HG03565 (cell line): ENCODE data around the gene RASAL1.

ENCODE experiments used
- ATAC-seq: cut with Tn5 transposase; IDR thresholded peaks from one replicate; pipeline ENCODE4 v1.9.1; 2021; ENCODE audit warnings: mild to moderate bottlenecking, moderate library complexity; ENCODE audit not compliant: unreplicated experiment

RASAL1 gene, protein sequence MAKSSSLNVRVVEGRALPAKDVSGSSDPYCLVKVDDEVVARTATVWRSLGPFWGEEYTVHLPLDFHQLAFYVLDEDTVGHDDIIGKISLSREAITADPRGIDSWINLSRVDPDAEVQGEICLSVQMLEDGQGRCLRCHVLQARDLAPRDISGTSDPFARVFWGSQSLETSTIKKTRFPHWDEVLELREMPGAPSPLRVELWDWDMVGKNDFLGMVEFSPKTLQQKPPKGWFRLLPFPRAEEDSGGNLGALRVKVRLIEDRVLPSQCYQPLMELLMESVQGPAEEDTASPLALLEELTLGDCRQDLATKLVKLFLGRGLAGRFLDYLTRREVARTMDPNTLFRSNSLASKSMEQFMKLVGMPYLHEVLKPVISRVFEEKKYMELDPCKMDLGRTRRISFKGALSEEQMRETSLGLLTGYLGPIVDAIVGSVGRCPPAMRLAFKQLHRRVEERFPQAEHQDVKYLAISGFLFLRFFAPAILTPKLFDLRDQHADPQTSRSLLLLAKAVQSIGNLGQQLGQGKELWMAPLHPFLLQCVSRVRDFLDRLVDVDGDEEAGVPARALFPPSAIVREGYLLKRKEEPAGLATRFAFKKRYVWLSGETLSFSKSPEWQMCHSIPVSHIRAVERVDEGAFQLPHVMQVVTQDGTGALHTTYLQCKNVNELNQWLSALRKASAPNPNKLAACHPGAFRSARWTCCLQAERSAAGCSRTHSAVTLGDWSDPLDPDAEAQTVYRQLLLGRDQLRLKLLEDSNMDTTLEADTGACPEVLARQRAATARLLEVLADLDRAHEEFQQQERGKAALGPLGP

DNA sequence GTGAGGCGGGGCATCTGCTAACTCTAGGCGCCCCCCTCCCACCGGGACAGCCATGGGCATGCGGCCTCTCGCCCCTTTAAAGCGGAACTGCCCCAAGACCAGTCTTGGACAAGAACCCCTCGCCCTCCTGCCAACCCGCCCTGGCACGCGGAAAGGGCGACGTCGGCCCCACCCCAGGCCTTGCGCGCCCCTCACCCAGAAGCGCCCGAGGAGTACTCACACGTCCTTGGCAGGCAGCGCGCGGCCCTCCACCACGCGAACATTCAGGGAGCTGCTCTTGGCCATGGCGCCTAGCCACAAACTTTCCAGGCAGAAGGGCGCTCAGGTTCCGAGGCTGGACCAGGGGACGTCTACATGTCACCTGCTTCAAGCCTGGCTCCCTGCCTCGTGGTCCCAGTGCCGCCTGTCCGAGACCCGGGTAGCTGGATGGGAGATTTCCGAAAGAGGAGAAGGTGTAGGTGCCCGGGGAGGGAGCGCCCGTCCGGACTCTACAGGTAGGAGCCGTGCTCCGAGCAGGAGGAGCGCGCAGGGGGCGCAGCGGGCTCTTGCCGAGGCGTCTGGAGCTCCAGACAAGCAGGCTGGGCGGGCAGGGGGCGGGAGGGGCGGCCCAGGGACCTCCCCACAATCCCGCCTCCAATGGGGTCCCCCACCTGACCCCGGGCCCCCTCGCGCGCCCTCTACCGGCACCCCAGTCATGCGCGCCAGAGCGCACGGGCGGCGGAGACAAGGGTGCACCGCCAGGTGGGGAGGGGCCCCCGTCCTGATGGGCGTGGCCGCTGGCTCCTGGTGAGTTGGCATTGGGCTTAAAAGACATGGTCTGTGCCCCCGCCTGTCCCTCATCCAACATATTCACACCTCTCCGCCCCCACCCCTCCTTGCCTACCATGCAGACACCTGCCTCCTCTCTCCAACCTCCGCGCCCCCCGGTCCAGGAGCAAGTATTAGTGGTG is at the start of gene RASAL1:
RASAL1 (minus strand) TSS at position 584 of the 950 bp plus-strand sequence; CDS start at position 285, 299 bp downstream.
- ATAC-seq, result no peak

DNA sequence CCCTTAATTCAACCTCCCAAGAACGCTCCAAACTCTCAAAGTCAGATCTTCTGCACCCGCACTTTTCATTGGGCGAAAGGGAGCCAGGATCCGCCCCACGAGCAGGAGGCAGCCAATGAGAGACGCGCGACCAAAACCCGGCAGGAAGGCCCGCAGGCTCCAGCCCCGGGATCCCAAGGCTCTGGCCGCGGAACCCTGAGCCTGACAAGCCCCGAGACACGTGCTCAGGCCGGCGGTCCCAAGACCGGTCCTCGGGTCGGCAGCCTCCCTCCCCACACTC is 49.3 kb upstream of the RASAL1 start:
- ATAC-seq, result peak; percentile 66

DNA sequence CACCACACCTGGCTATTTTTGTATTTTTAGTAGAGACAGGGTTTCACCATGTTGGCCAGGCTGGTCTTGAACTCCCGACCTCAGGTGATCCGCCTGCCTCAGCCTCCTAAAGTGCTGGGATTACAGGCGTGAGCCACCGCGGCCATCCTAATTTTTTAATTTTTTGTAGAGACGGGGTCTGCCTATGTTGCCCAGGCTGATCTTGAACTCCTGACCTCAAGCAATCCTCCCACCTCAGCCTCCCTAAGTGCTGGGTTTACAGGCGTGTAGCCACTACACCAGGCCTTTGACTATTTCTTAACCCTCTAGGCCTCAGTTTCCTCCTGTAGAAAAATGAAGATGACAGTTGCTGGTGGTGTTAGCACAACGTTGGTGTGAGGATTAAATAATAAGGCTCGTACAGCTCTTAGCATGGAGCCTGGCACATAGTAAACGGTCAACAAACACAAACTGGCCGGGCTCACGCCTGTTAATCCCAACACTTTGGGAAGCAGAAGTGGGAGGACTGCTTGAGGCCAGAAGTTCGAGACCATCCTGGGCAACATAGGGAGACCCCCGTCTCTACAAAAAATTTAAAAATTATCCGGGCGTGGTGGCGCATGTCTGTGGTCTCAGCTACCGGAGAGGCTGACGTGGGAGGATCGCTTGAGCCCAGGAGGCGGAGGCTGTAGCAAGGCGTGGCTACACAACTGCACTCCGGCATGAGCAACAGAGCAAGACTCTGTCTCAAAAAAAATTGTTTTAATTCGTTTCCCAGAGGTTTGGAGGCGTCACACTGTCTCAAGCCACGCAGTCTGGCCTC is 48.7 kb upstream of the RASAL1 start:
- ATAC-seq, result peak; percentile 24

DNA sequence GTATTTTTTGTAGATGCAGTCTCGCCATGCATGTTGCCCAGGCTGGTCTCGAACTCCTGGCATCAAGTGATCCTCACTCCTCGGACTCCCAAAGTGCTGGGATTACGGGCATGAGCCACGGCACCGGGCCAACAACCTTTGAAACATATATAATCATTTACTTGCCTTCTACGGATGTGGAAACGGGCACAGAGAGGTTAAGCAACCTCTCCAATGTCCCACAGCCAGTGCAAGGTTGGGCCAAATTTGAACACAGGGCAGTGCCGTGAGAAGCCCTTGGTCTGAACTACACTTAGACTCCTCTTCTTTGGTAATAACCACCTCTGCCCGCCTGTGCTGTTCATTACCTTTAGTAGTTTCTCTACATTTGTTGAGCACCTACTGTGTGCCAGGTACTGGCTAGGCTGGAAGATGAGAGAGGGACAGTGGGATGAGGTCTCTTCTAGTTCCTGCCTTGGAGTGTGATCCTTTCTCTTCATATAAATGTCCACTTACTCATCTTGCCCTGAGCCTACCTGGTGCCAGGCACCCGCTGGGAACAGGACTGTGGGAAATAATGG is 47.5 kb upstream of the RASAL1 start:
- ATAC-seq, result no peak

DNA sequence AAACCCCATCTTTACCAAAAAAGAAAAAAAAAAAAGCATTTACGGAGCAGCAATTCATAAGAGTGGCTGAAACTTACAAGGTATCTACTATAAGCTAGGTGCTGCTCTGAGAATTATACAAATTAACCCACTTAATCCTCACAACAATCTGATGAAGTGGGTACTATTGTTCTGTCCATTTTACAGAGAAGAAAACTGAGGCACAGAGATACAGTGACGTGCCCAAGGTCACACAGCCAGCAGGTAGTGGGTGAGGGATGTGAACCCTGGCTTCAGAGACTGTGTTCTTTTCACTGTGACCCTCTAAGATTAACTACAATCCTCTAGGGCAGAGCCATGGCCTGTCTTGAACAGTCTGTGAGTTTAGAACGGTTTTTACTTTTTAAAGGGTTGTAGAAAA is 46.4 kb upstream of the RASAL1 start:
- no peak for ATAC-seq

DNA sequence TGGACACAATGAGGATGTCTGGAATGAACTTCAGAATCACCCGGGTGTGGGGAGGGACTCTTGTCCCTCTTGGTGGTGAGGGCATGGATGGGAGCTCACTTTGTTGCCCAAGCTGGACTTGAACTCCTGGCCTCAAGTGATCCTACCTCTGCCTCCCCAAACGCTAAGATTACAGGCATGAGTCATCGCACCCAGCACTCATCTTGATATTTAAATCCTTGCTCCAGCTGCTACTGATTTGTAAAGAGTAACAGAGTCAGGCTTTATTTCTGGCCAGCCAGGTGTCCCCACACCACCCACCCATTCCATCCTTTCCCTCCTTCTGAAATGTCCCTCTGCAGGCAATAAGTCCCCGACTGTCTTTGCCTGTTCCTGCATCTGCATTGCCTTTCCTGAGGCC is 44.8 kb upstream of the RASAL1 start:
- ATAC-seq, result no peak

DNA sequence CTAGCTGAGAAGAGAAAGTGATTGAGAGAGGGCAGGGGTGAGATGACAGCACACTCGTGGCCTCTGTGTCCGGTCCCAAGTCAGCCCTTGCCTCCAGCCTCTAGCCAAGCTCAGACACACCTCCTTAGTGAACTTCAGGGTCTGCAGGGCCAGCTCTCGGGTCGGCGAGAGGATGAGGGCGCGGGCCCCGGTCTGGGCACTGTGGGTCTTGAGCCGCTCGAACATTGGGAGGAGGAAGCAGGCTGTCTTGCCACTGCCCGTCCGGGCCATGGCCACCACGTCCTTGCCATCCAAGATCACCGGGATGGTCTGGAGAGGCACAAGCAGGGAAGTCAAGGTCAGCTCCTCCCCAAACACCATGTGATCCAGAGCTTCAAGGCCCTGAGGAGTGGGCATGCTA is 43.5 kb upstream of the RASAL1 start:
- ATAC-seq, result no peak

DNA sequence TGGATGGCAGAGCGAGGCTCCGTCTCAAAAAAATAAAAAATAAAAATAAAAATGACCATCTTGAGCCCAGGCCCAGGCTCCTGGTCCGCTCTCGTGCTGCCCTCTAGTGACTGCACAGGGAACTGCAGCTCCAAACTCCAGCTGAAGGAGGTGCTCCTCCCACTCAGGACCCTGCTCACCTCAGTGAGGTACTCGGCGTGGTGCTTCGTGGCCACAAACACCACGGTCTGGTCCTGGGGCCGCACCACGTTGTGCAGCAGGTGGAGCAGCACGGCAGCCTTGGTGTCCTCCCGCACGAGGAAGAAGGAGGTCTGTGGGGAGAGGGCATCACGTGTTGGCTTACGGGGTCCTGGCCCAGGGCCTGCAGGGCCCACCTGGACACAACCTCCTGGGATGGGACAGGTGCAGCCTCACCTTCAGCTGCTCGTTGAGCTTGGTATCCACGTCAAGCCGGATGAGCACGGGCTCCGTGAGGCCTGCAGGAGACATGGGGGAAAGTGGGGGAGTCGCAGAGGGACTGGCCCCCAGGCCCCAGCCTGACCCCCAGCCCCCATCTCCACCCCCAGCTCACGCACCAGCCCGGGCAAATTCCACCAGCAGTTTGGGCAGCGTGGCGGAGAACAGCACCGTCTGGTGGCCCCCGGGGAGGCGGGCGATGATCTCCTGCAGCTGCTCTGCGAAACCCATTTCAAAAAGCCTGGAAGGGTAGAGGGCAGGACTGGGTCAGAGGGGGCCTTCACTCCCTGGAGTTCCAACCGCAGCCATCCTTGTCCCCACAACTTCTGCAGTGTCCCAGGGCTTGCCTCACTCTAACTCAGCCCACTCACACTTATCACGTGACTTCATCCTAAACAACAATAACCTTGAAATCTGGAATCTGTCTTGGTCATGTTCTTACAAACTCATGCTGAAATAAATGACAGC is 39.2 kb upstream of the RASAL1 start:
- no peak for ATAC-seq

DNA sequence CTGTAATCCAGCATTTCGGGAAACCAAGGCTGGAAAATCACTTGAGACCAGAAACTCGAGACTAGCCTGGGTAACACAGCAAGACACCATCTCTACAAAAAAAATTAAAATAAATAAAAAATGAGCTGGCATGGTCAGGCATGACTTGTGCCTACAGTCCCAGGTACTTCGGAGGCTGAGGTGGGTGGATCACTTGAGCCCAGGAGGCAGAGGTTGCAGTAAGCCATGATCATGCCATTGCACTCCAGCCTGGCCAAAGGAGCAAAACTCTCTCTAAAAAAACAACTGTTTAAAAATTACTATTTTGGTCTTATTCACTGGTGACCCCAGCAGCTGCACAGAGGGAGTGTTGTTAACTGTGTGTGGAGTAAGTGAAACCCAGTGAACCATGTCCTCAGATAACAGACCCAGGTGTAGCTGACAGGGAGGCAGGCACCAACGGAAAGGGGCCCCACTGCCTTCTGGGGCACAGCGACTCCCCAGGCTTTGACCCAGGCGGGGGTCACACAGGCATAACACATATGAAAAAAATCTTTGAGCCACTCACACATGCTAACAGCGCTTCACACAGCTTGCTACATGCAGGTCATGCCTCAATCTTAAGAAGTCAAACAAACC is 37.6 kb upstream of the RASAL1 start:
- peak; percentile 51 for ATAC-seq

DNA sequence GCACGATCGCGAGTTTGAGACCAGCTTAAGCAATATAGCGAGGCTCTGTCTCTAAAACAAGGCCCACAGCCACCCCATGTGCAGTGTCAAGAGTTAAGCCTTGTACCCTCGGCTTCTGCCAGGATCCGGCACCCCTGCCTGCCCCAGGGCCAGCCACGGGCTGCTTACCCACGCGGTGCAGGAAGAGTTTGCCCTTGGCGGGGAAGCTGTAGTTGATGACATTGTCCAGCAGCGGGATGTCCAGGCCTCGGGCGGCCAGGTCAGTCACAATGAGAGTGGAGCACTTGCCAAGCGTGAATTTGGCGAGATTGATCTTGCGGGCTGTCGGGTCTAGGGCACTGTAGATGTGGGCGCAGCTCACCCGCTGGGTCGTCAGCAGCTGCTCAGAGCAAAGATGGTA is 36.6 kb upstream of the RASAL1 start:
- ATAC-seq, result no peak

DNA sequence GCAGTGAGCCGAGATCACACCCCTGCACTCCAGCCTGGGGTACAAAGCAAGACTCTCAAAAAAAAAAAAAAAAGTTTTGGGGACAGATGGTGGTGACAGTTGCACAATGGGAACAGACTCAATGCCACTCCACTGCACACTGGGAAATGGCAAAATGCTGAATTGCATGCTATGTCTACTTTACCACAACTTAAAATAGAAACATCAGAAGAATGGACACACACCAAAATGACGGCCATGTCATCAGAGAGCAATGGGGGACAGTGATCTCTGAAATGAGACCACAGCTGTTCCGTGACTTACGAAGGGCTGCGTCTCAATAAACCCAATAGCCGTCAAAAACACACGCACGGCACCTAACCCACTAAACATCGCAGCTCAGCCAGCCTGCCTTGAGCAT is 36.0 kb upstream of the RASAL1 start:
- no peak for ATAC-seq

DNA sequence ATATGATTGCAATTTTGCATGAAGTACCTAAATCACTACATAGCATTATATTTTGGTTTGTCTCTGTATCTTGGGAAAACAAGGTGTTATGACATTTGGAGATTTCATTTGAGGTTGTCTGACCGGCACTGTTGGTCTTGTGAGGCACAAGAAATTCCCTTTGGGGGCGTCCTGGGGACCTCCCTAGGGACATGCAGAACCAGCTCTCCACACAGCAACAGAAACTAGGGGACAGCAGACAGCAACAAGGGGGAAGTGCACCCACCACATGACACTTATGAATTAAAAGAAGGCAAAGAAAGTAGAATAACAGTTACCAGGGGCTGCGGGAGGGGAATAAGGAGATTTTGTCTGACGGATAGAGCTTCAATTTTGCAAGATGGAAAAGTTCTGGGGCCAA is 35.4 kb upstream of the RASAL1 start:
- no peak for ATAC-seq

DNA sequence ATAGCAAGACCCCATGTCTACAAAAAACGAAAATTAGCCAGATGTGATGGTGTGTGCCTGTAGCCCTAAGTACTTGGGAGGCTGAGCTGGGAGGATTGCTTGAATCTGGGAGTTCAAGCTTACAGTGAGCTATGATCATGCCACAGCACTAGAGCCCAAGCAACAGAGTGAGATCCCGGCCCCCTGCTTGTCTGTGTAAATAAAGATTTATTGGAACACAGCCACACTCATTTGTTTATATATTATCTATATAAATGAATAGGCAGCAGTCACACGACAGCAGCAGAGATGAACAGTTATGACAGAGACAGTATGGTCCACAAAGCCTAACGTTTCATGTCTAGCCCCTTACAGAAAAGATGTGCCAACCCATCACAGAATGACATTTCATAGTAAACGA is 34.9 kb upstream of the RASAL1 start:
- ATAC-seq, result no peak

DNA sequence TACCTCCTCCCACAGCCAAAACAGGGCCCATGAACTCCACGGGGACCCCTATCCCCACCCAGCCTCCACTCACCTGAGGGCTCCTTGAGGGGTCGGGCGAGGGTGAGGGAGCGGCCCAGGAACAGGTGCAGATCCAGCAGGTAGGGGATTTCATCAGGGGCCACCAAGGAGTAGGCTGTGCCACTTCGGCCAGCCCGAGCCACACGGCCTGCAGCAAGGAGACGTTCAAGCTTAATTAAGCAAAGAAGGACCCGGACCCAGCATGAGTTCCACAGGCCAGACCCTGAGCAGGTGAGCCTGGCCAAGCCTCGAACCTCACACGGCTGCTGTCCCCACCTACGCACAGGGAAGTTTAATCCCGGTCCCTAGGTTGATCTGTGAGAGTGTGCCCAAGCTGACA is 34.1 kb upstream of the RASAL1 start:
- ATAC-seq, result no peak

DNA sequence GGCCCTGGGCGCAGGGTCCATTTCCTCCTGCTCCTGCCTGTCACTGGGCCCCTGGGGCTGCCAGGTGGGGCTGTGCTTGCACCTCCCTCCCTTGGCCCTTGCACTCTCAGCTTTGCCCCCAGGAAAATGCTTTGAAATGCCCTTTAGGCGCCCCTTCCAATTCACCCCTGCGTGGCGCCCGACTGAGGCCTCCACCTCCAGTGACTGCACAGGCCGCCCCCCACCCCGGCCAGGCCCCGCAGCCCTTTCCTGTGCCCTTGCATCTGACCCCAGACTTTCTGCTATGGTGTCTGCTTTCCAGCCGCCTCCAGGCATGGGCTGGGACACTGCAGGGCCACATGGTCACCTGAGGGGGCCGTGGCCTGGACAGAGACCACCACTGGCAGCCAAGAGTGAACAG is 32.3 kb upstream of the RASAL1 start:
- no peak for ATAC-seq

DNA sequence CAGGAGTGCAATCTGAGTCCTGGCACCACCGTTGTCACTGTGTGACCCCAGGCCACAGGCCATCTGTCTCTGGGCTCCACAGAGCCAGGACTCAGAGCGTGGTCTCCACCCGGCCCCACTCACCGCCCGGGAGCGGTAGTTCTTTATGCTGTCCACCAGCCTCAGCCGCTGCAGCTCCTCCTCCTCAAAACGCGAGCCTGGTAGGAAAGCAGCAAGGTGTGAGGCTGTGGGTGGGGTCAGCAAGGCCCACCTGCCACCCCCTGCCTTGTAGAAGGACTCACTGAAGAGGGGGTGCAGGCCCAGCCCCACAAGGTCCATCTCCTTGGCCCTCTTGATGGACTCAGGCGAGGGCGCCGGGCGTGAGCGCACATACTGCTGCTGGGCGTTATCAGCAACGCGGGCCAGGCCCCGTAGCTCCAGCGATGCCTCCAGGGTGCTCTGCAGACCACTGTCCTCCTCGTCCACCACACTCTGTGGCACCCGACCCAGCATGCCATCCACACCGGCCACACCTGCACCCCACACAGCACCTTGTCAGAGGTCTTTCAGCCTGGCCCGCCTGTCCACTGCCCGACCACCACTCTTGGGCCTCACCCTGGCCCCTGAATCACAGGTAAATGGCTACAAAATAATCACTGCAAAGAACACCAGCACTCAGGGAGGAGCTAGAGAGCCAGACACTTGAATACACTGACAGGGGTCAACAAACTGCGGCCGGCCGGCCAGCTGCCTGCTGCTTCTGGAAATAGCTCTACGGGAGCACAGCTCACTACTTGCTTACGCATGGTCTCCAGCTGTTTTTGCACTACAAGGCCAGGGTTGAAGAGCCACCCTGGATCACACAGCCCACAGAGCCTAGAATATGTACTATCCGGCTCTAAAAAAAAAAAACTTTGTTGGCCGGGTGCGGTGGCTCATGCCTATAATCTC is 30.2 kb upstream of the RASAL1 start:
- no peak for ATAC-seq

DNA sequence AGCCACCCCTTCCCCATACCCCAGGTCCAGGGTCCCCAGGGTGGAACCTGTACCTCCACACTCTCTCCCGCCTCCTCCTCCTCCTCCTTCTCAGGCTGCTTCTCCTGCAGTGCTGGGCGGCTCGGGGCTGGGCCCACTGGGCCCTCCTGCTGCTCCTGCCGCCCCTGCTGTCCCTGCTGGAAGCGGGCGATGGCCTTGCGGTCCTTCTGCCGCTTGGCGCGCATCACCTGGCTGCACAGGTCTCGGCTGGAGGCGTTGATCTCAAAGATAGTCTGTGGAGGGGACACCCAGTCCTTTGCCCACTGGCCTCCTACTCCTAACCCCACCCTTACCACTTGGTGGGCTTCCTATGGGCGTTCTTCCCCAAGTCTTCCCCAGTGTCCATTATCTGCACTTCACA is 28.5 kb upstream of the RASAL1 start:
- no peak for ATAC-seq

DNA sequence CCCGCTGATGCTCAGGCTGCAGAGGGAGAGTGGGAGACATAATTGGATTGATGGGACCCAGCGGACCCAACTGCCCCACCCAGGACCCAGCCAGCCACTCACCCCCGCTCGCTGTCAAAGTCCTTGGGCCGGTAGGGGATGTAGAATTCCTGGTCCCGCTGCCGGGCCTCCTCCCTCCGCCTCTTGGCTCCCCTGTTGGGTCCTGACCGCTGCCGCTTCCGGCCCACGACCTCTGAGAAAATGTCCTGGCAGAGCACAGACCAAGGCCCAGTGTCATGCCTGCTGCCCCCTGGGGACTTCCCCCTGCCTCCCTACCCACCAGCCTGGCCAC is 27.4 kb upstream of the RASAL1 start:
- ATAC-seq, result no peak
